Trophoblast cell (in vitro differentiated cells and primary cell): Measurements from ENCODE around the gene KRTAP5-2.
"Not testable (repeated sequence)": the region's sequence is repeated elsewhere in the genome, so short reads cannot be mapped to it uniquely, and the experiment has no call there.

Source experiments
- DNase-seq, 2 donors: peaks; one replicate each; pipeline ENCODE4 v3.0.0-alpha.2; 2016
- H2AFZ ChIP-seq: 2 replicates; pipeline ENCODE4 v1.6.1; 2013; ENCODE audit warnings: low read length, moderate library complexity, mild to moderate bottlenecking; ENCODE audit not compliant: insufficient read depth, poor library complexity
- H2AK5ac ChIP-seq: 2 replicates; pipeline ENCODE4 v1.6.1; 2013; ENCODE audit warnings: mild to moderate bottlenecking, low read length
- H2BK120ac ChIP-seq: 2 replicates; pipeline ENCODE4 v1.6.1; 2013; ENCODE audit warnings: low read length, mild to moderate bottlenecking, moderate library complexity; ENCODE audit not compliant: insufficient read depth, poor library complexity
- H2BK12ac ChIP-seq: 2 replicates; pipeline ENCODE4 v1.6.1; 2013; ENCODE audit warnings: mild to moderate bottlenecking, low read length, moderate library complexity
- H2BK5ac ChIP-seq: 2 replicates; pipeline ENCODE4 v1.6.1; 2013; ENCODE audit warnings: low read length, low read depth, moderate library complexity, mild to moderate bottlenecking; ENCODE audit not compliant: poor library complexity
- H3K14ac ChIP-seq: 2 replicates; pipeline ENCODE4 v1.6.1; 2013; ENCODE audit warnings: mild to moderate bottlenecking, low read length
- H3K18ac ChIP-seq: 2 replicates; pipeline ENCODE4 v1.6.1; 2013; ENCODE audit warnings: mild to moderate bottlenecking, low read length
- H3K23ac ChIP-seq: 2 replicates; pipeline ENCODE4 v1.6.1; 2013; ENCODE audit warnings: low read length
- H3K27ac ChIP-seq: 2 replicates; pipeline ENCODE4 v1.5.1; 2013; ENCODE audit warnings: low read depth, mild to moderate bottlenecking, inconsistent platforms, low read length, moderate library complexity
- H3K27me3 ChIP-seq: 2 replicates; pipeline ENCODE4 v1.6.1; 2013; ENCODE audit warnings: inconsistent platforms, mild to moderate bottlenecking, low read length, moderate library complexity; ENCODE audit not compliant: insufficient read depth
- H3K36me3 ChIP-seq, 2 experiments: 1 replicate in 1 of 2; 2 replicates in 1 of 2; pipeline ENCODE4 v1.6.1; 2013; ENCODE audit warnings: low read length in 2 of 2, mild to moderate bottlenecking in 2 of 2, moderate library complexity in 1 of 2; ENCODE audit not compliant: insufficient read depth in 2 of 2, control insufficient read depth in 1 of 2
- H3K4ac ChIP-seq: 2 replicates; pipeline ENCODE4 v1.6.1; 2013; ENCODE audit warnings: low read depth, mild to moderate bottlenecking, low read length, moderate library complexity
- H3K4me1 ChIP-seq, 2 experiments: 1 replicate in 1 of 2; 2 replicates in 1 of 2; pipeline ENCODE4 v1.6.1; 2013; ENCODE audit warnings: low read length in 2 of 2, mild to moderate bottlenecking in 2 of 2, moderate library complexity in 1 of 2; ENCODE audit not compliant: insufficient read depth in 2 of 2, control insufficient read depth in 1 of 2
- H3K4me2 ChIP-seq: 2 replicates; pipeline ENCODE4 v1.6.1; 2013; ENCODE audit warnings: inconsistent platforms, mild to moderate bottlenecking, low read length, moderate library complexity
- H3K4me3 ChIP-seq: 2 replicates; pipeline ENCODE4 v1.5.1; 2013; ENCODE audit warnings: mild to moderate bottlenecking, low read depth, low read length, inconsistent platforms
- H3K79me1 ChIP-seq: one replicate; pipeline ENCODE4 v1.6.1; 2013; ENCODE audit warnings: low read length
- H3K79me2 ChIP-seq: 2 replicates; pipeline ENCODE4 v1.6.1; 2013; ENCODE audit warnings: low read length, mild to moderate bottlenecking; ENCODE audit not compliant: control insufficient read depth, insufficient read depth, poor library complexity
- H3K9ac ChIP-seq: 2 replicates; pipeline ENCODE4 v1.6.1; 2013; ENCODE audit warnings: mild to moderate bottlenecking, low read length
- H3K9me3 ChIP-seq: 2 replicates; pipeline ENCODE4 v1.6.1; 2013; ENCODE audit warnings: low read depth, mild to moderate bottlenecking, control low read depth, inconsistent platforms, low read length; ENCODE audit not compliant: insufficient read depth
- H4K12ac ChIP-seq: 2 replicates; pipeline ENCODE4 v1.6.1; 2013; ENCODE audit warnings: low read depth, mild to moderate bottlenecking, low read length, moderate library complexity
- H4K8ac ChIP-seq: 2 replicates; pipeline ENCODE4 v1.6.1; 2013; ENCODE audit warnings: low read depth, mild to moderate bottlenecking, low read length, moderate library complexity
- H4K91ac ChIP-seq: one replicate; pipeline ENCODE4 v1.6.1; 2013; ENCODE audit warnings: low read depth, mild to moderate bottlenecking, low read length, moderate library complexity
- WGBS: extraction: QIAGEN DNeasy Blood & Tissue Kit; methylation state at CpG from one replicate; pipeline ENCODE4 v1.1.7; 2013; ENCODE audit warnings: missing lambda C conversion rate; ENCODE audit not compliant: insufficient read length, insufficient coverage; ENCODE audit errors: extremely low coverage; 5-methylcytosine and 5-hydroxymethylcytosine counted together

Gene KRTAP5-2

DNA sequence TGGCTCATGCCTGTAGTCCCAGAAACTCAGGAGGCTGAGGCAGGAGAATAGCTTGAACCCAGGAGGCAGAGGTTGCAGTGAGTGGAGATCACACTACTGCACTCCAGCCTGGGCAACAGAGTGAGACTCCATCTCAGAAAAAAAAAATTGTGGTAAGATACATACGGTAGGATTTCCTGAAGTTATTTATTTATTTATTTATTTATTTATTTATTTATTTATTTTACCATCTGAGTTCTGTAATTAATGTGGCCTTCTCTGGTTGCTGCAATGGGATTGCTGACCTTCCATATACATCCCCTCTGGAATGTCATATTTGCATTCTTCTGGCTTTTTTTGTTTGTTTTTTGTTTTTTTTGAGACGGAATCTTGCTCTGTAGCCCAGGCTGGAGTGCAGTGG is 15.2 kb downstream of the KRTAP5-2 start:
- H4K91ac ChIP-seq, H4K12ac ChIP-seq, H3K9me3 ChIP-seq, H3K14ac ChIP-seq, H3K27ac ChIP-seq, H3K27me3 ChIP-seq, H2AK5ac ChIP-seq, DNase-seq, H3K9ac ChIP-seq, H2BK12ac ChIP-seq, H4K8ac ChIP-seq, H3K4me3 ChIP-seq, H3K79me2 ChIP-seq, H3K36me3 ChIP-seq, H3K79me1 ChIP-seq, H2BK5ac ChIP-seq, H3K4me1 ChIP-seq, H3K4ac ChIP-seq, H3K4me2 ChIP-seq, H2AFZ ChIP-seq, H3K23ac ChIP-seq, H3K18ac ChIP-seq, H2BK120ac ChIP-seq: not testable (repeated sequence)
- no CpG with 5 or more reads among the region's 2 CpGs for WGBS

DNA sequence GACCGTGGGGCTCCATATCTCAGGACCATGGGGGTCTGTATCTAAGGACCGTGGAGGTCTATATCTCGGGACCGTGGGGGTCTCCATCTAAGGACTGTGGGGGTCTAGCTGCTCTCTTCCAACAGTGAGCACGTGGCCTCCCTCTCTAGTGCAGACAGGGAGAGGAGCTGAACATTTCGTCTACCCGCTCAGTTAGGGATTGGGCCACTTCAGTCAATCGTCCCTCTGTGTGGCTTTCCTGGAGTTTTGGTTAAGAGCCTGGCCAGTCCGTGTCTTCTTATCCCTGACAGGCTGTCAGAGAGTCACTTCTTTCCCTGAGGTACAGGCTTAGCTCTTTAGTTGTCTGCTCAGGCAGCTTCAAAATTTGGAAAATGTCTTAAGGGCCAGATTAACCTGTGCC is 16.1 kb downstream of the KRTAP5-2 start:
- Histone ChIP-seq H4K91ac (no peak overlapping the region), H3K4me2 (no peak overlapping the region), H3K9ac (no peak overlapping the region), H3K79me2 (no peaks in the 10 kb centered on the region), H3K9me3 (peaks cover 4% of the 10 kb centered on the region), H3K36me3 (no peaks in the 10 kb centered on the region), H3K23ac (no peak overlapping the region), H3K18ac (no peak overlapping the region), H3K27me3 (no peaks in the 10 kb centered on the region), H3K27ac (no peak overlapping the region), H2AK5ac (no peak overlapping the region), H3K14ac (no peak overlapping the region), H2BK5ac (no peak overlapping the region), H3K4me3 (no peak overlapping the region), H3K4ac (no peak overlapping the region), H3K79me1 (no peaks in the 10 kb centered on the region), H2BK12ac (no peak overlapping the region), H3K4me1 (no peaks in the 10 kb centered on the region), H2AFZ (no peak overlapping the region), H4K12ac (no peak overlapping the region), H2BK120ac (no peak overlapping the region), H4K8ac (no peak overlapping the region)
- WGBS, result no CpG with 5 or more reads among the region's 9 CpGs
- DNase-seq, result no peak

DNA sequence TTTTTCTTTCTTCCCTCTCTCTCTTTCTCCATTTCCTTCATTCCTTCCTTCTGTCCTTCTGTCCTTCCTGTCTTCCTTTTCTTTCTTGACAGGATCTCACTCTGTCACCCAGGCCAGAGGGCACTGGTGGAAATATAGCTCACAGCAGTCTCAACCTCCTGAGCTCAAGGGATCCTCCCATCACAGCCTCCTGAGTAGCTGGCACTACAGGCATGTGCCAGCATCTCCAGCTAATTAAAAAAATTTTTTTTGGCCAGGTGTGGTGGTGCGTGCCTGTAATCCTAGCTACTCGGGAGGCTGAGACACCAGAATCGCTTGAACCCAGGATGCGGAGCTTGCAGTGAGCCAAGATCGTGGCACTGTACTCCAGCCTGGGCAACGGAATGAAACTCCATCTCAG is 21.3 kb downstream of the KRTAP5-2 start:
- no CpG with 5 or more reads among the region's 6 CpGs for WGBS
- no peaks in the 10 kb centered on the region for H3K36me3 ChIP-seq
- H2BK120ac ChIP-seq, result no peak overlapping the region

DNA sequence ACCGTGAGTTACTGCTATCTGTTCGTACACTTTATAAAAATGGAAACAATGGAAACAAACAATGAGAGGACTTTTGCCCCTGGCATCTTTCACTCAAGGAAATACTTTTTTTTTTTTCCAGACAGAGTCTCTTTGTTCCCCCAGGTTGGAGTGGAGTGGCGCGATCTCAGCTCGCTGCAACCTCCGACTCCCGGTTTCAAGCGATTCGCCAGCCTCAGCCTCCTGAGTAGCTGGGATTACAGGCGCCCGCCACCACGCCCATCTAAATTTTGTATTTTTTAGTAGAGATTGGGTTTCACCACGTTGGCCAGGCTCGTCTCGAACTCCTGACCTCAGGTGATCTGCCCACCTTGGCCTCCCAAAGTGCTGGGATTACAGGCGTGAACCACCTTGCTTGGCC is 22.3 kb downstream of the KRTAP5-2 start:
- not testable (repeated sequence) for H4K91ac ChIP-seq

More for the DNA sequence above, 21.3 kb downstream of the KRTAP5-2 start:
- no peak overlapping the region for H2BK12ac ChIP-seq
- H3K9ac ChIP-seq, result no peak overlapping the region
- no peak for DNase-seq
- no peak overlapping the region for H2BK5ac ChIP-seq
- no peak overlapping the region for H3K4me2 ChIP-seq
- no peak overlapping the region for H3K4ac ChIP-seq
- H2AFZ ChIP-seq, result no peak overlapping the region
- no peak overlapping the region for H3K14ac ChIP-seq
- peaks cover 6 to 11% of the 10 kb centered on the region in 2 experiments for H3K4me1 ChIP-seq
- H3K79me2 ChIP-seq, result peaks cover 3% of the 10 kb centered on the region
- H3K27me3 ChIP-seq, result peaks cover 19% of the 10 kb centered on the region
- H3K23ac ChIP-seq, result no peak overlapping the region
- H3K4me3 ChIP-seq, result no peak overlapping the region
- no peak overlapping the region for H2AK5ac ChIP-seq
- peaks cover 6% of the 10 kb centered on the region for H3K79me1 ChIP-seq
- H3K18ac ChIP-seq, result no peak overlapping the region
- peaks cover 4% of the 10 kb centered on the region for H3K9me3 ChIP-seq
- H4K12ac ChIP-seq, result no peak overlapping the region
- H4K8ac ChIP-seq, result no peak overlapping the region
- H3K27ac ChIP-seq, result no peak overlapping the region
- no peak overlapping the region for H4K91ac ChIP-seq

More for the DNA sequence above, 22.3 kb downstream of the KRTAP5-2 start:
- H3K4ac ChIP-seq, H3K4me2 ChIP-seq, H3K23ac ChIP-seq, H3K9ac ChIP-seq, H3K79me2 ChIP-seq, H4K12ac ChIP-seq, H3K4me3 ChIP-seq, H2BK12ac ChIP-seq, DNase-seq, H2AFZ ChIP-seq, H4K8ac ChIP-seq, H2AK5ac ChIP-seq, H3K14ac ChIP-seq, H3K18ac ChIP-seq, H3K9me3 ChIP-seq, H2BK5ac ChIP-seq, H3K27ac ChIP-seq, H3K36me3 ChIP-seq, H2BK120ac ChIP-seq: not testable (repeated sequence)
- H3K27me3 ChIP-seq, result peaks cover 19% of the 10 kb centered on the region
- WGBS, result no CpG with 5 or more reads among the region's 16 CpGs
- peaks cover 6 to 13% of the 10 kb centered on the region in 2 experiments for H3K4me1 ChIP-seq
- H3K79me1 ChIP-seq, result peaks cover 11% of the 10 kb centered on the region
